SK-N-SH treated with all-trans-retinoic acid at 6 μM for 48 hours (cell line): Measurements from ENCODE around the gene FANCC.

Source experiments
- ATAC-seq: fragments of 200-7000 bp; cut with Tn5 transposase; 3 replicates; pipeline ENCODE4 v1.9.1; 2020; ENCODE audit warnings: mild to moderate bottlenecking, moderate library complexity
- ARNTL ChIP-seq: fragments of 450-650 bp; formaldehyde crosslinking; IDR thresholded peaks from 2 replicates; pipeline ENCODE4 v1.5.0; 2020; ENCODE audit warnings: low read depth, mild to moderate bottlenecking, moderate library complexity, borderline replicate concordance
- BACH2 ChIP-seq: fragments of 250-450 bp; sonication (Bioruptor Pico); IDR thresholded peaks from 2 replicates; pipeline ENCODE4 v1.9.0; 2021; ENCODE audit warnings: mild to moderate bottlenecking, borderline replicate concordance
- CREB5 ChIP-seq: fragments of 250-450 bp; sonication (Bioruptor Pico); IDR thresholded peaks from 2 replicates; pipeline ENCODE4 v1.5.1; 2020; ENCODE audit warnings: low read depth, mild to moderate bottlenecking, moderate library complexity
- CSDC2 ChIP-seq: fragments of 250-450 bp; sonication (Bioruptor Pico); IDR thresholded peaks from 2 replicates; pipeline ENCODE4 v1.5.0; 2020; ENCODE audit warnings: mild to moderate bottlenecking, moderate library complexity
- GLIS3 ChIP-seq: fragments of 250-450 bp; sonication (Bioruptor Pico); IDR thresholded peaks from 2 replicates; pipeline ENCODE4 v1.5.0; 2020; ENCODE audit warnings: mild to moderate bottlenecking, moderate library complexity
- ISL1 ChIP-seq: fragments of 250-450 bp; sonication (Bioruptor Pico); IDR thresholded peaks from 2 replicates; pipeline ENCODE4 v2.1.2; 2022; ENCODE audit warnings: mild to moderate bottlenecking, moderate library complexity
- PATZ1 ChIP-seq: fragments of 250-450 bp; sonication (Bioruptor Pico); IDR thresholded peaks from 2 replicates; pipeline ENCODE4 v1.8.0; 2020; ENCODE audit warnings: mild to moderate bottlenecking, moderate library complexity, borderline replicate concordance
- POU6F1 ChIP-seq: fragments of 250-450 bp; sonication (Bioruptor Pico); IDR thresholded peaks from 2 replicates; pipeline ENCODE4 v1.8.0; 2021; ENCODE audit warnings: low read depth, mild to moderate bottlenecking, moderate library complexity, borderline replicate concordance
- PPARA ChIP-seq: fragments of 250-450 bp; sonication (Bioruptor Pico); IDR thresholded peaks from 2 replicates; pipeline ENCODE4 v1.5.0; 2020; ENCODE audit warnings: mild to moderate bottlenecking, borderline replicate concordance
- RARB ChIP-seq: fragments of 250-450 bp; sonication (Bioruptor Pico); IDR thresholded peaks from 2 replicates; pipeline ENCODE4 v1.8.0; 2021; ENCODE audit warnings: mild to moderate bottlenecking, moderate library complexity
- SNAI2 ChIP-seq: fragments of 250-450 bp; sonication (Bioruptor Pico); IDR thresholded peaks from 2 replicates; pipeline ENCODE4 v1.5.0; 2020; ENCODE audit warnings: mild to moderate bottlenecking, moderate library complexity
- TCF4 ChIP-seq: fragments of 250-450 bp; sonication (Bioruptor Pico); IDR thresholded peaks from 2 replicates; pipeline ENCODE4 v1.8.0; 2021; ENCODE audit warnings: mild to moderate bottlenecking, moderate library complexity, borderline replicate concordance
- TOX ChIP-seq: fragments of 250-450 bp; sonication (Bioruptor Pico); IDR thresholded peaks from 2 replicates; pipeline ENCODE4 v1.8.0; 2021; ENCODE audit warnings: mild to moderate bottlenecking, moderate library complexity, borderline replicate concordance
- TSHZ2 ChIP-seq: fragments of 250-450 bp; sonication (Bioruptor Pico); IDR thresholded peaks from 2 replicates; pipeline ENCODE4 v1.5.0; 2020; ENCODE audit warnings: mild to moderate bottlenecking, moderate library complexity
- ZC3H10 ChIP-seq: fragments of 250-450 bp; sonication (Bioruptor Pico); IDR thresholded peaks from 2 replicates; pipeline ENCODE4 v1.5.1; 2021; ENCODE audit warnings: mild to moderate bottlenecking, moderate library complexity
- ZFP30 ChIP-seq: fragments of 450-650 bp; formaldehyde crosslinking; IDR thresholded peaks from 2 replicates; pipeline ENCODE4 v1.5.0; 2022; ENCODE audit warnings: mild to moderate bottlenecking, moderate library complexity
- ZNF565 ChIP-seq: fragments of 450-650 bp; formaldehyde crosslinking; conservative IDR thresholded peaks from 2 replicates; pipeline ENCODE4 v1.5.0; 2020; ENCODE audit warnings: low read depth, mild to moderate bottlenecking, moderate library complexity
- ZNF70 ChIP-seq: fragments of 450-650 bp; formaldehyde crosslinking; IDR thresholded peaks from 2 replicates; pipeline ENCODE4 v1.5.0; 2020; ENCODE audit warnings: mild to moderate bottlenecking, moderate library complexity
- ZNF8 ChIP-seq: fragments of 450-650 bp; formaldehyde crosslinking; IDR thresholded peaks from 2 replicates; pipeline ENCODE4 v1.5.0; 2020; ENCODE audit warnings: mild to moderate bottlenecking, moderate library complexity
- TF ChIP-seq, protein P1 (sequence below): fragments of 250-450 bp; sonication (Bioruptor Pico); IDR thresholded peaks from 2 replicates; pipeline ENCODE4 v1.5.1; 2021; ENCODE audit warnings: mild to moderate bottlenecking, moderate library complexity

The FANCC gene

DNA sequence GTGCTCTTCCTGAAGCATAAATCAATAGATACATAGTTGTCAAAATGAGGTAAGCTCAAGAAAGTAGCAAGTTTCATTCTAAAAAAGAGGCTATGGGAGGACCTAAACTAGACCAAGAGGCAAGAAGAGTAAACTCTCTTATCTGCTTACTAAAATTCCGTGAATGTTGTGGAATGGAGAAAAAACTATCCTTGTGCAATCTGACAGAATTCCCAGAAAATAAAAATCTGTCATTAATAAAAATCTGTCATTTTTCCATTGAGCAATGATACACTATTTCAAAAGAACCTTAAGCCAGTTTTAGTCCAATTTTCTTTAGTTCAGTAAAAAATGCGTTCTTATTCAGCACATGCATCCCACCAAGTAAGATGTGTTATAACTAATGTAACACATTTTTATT is 15.9 kb upstream of the FANCC start:
- ATAC-seq, result no peak
- TF ChIP-seq TSHZ2 (CRISPR knock-in tag), result no peak
- TF ChIP-seq ZNF70 (CRISPR knock-in tag), result no peak
- no peak for TF ChIP-seq ZNF565 (CRISPR knock-in tag)
- no peak for TF ChIP-seq ARNTL (CRISPR knock-in tag)
- no peak for TF ChIP-seq POU6F1 (CRISPR knock-in tag)
- TF ChIP-seq TOX (CRISPR knock-in tag), result no peak
- no peak for TF ChIP-seq SNAI2 (CRISPR knock-in tag)

DNA sequence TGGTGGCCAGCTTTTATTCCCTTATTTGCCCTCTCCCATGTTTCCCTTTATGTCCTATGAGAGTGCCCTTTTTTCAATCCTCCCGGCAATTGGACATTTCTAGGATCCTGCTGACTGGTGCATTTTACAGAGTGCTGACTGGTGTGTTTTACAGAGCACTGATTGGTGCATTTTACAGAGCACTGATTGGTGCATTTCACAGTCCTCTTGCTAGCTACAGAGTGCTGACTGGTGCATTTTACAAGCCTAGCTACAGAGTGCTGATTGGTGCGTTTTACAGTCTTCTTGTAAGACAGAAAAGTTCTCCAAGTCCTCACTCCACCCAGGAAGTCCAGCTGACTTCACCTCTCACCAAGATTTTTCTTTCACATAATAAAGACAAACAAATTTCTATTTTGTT is 15.4 kb upstream of the FANCC start:
- ATAC-seq, result no peak
- no peak for TF ChIP-seq TSHZ2 (CRISPR knock-in tag)
- no peak for TF ChIP-seq ISL1 (CRISPR knock-in tag)
- no peak for TF ChIP-seq SNAI2 (CRISPR knock-in tag)
- TF ChIP-seq, protein P1, sequence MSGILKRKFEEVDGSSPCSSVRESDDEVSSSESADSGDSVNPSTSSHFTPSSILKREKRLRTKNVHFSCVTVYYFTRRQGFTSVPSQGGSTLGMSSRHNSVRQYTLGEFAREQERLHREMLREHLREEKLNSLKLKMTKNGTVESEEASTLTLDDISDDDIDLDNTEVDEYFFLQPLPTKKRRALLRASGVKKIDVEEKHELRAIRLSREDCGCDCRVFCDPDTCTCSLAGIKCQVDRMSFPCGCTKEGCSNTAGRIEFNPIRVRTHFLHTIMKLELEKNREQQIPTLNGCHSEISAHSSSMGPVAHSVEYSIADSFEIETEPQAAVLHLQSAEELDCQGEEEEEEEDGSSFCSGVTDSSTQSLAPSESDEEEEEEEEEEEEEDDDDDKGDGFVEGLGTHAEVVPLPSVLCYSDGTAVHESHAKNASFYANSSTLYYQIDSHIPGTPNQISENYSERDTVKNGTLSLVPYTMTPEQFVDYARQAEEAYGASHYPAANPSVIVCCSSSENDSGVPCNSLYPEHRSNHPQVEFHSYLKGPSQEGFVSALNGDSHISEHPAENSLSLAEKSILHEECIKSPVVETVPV, result no peak
- TF ChIP-seq ZFP30 (CRISPR knock-in tag), result no peak
- TF ChIP-seq ZNF8 (CRISPR knock-in tag), result no peak
- TF ChIP-seq ZNF70 (CRISPR knock-in tag), result no peak
- no peak for TF ChIP-seq PPARA
- TF ChIP-seq PATZ1 (CRISPR knock-in tag), result no peak
- TF ChIP-seq RARB, result no peak
- TF ChIP-seq BACH2 (CRISPR knock-in tag), result no peak
- no peak for TF ChIP-seq ZNF565 (CRISPR knock-in tag)
- no peak for TF ChIP-seq GLIS3 (CRISPR knock-in tag)
- no peak for TF ChIP-seq TOX (CRISPR knock-in tag)
- TF ChIP-seq CSDC2 (CRISPR knock-in tag), result no peak
- no peak for TF ChIP-seq ZC3H10 (CRISPR knock-in tag)
- TF ChIP-seq TCF4 (CRISPR knock-in tag), result no peak
- no peak for TF ChIP-seq CREB5 (CRISPR knock-in tag)
